ENCODE data around the gene CCDC110.

- TF ChIP-seq POLR2AphosphoS5 (IDR thresholded peaks at IDR 0.05) = no peak
- TF ChIP-seq CTCF (IDR thresholded peaks at IDR 0.05) = no peak
- no peak for TF ChIP-seq POLR2A (IDR thresholded peaks at IDR 0.05)
- no peak for TF ChIP-seq EP300 (IDR thresholded peaks at IDR 0.05)
Observed at GRCh38 chr4:185510806-185511205, 39.3 kb upstream of the CCDC110 start.

Data from gastroesophageal sphincter (tissue), 3 donors.